Measurements from ENCODE around the gene ZG16B. TPM values are rescaled to one million over a fixed set of nuclear protein-coding genes. Genes with fewer than 3 reads are reported as not detected.

The ZG16B gene
- total RNA-seq, 1 experiment from 2014 or later = not detected

DNA sequence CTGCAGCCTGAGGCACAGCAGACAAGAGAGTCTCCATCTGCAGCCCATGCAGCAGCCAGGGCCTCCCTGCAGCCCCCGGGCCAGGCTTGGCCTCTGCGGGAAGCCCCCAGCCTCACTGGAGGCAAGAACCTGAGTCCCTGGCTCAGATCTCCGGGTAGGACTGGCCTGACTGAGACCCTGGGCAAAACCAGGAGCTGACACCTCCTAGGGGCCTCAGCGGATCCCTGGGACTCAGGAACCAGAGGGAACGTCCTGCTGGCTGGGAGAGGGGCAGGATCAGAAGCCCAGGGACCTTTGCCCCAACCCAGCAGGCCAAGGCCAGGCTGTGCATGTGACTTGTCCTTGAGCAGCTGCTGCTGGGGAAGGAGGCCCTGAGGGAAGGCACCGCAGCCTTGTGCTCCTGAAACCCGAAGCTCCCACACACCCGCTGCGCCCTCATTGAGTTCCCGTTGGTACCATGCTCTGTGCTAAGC, 14.8 kb upstream of the ZG16B start:
- DNase-seq = peak; percentile 50
- Histone ChIP-seq H3K4me3 (ENCODE audit: insufficient read depth, low read depth, low read length) (no peak overlapping the region), H3K36me3 (replicated peaks; ENCODE audit: control insufficient read depth, insufficient read depth, low read length) (no peaks in the 10 kb centered on the region), H3K27me3 (ENCODE audit: control insufficient read depth, insufficient read depth, low read length) (no peaks in the 10 kb centered on the region; the same call in 1 of the 2 replicates)

DNA sequence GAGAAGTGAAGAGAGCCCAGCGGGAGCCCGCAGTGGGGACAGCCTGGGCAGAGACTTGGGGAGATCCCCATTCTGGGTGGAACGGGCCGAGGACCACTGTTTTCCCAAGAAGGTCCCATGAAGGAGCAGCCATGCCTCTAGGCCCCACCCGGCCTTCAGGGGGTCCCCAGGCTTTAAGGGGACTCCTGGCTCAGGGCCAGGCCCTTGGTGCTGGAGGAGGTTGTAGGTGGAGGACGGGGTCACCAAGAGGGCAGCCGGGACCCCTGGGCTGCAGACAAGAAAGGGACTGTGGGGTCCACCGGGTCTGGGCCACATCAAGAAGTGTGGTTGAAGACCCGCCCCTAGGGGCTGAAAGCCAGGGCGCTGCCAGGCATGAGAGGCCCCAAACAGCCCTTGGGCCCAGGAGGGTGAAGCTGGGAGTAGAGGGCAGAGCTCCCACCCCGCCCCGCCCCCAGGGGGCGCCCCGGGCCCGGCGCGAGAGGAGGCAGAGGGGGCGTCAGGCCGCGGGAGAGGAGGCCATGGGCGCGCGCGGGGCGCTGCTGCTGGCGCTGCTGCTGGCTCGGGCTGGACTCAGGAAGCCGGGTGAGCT, 13.3 kb upstream of the ZG16B start, which contains the start of gene PRSS21:
TSS of gene PRSS21 (plus strand) at position 487 of the 589 bp plus-strand sequence. CDS start at position 519, 32 bp downstream.
- Histone ChIP-seq H3K27me3 (ENCODE audit: control insufficient read depth, insufficient read depth, low read length) (no peaks in the 10 kb centered on the region; the same call in 1 of the 2 replicates), H3K36me3 (replicated peaks; ENCODE audit: control insufficient read depth, insufficient read depth, low read length) (no peaks in the 10 kb centered on the region), H3K4me3 (ENCODE audit: insufficient read depth, low read depth, low read length) (no peak within 1 kb of the TSS)
- DNase-seq = peak; percentile 93

DNA sequence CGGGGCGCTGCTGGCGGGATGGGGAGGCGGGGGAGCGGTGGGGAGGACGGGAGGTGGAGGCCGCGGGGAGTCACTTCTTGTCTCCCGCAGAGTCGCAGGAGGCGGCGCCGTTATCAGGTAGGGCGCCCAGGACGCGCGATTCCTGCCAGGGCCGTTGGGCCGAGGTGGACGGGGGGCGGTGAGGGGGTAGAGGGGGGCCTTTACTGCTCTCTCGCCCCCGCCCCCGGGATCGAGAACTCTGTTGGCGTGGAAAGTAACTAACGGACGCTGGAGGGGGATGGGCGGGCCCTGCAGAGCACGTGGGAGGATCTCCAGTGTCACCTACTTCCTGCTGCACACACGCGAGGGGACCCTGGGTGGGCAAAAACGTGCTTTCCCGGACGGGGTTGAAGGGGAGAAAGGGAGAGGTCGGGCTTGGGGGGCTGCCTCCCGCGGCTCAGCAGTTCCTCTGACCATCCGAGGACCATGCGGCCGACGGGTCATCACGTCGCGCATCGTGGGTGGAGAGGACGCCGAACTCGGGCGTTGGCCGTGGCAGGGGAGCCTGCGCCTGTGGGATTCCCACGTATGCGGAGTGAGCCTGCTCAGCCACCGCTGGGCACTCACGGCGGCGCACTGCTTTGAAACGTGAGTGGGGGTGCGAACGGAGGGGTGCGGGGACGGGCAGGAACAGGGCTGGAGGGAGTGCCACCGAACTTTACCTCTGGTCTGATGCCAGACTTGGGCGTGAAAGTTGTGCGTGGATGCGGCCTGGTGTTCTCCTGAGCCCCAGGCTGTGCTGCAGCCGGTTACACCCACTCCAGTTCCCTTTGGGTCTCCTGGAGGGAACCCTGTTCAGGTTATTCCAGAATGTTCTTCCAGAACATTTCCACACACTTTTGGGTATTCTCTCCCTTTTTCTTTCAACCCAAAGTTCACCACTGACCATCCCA, 12.5 kb upstream of the ZG16B start:
- Histone ChIP-seq H3K4me3 (ENCODE audit: insufficient read depth, low read depth, low read length) (no peak overlapping the region), H3K27me3 (ENCODE audit: control insufficient read depth, insufficient read depth, low read length) (no peaks in the 10 kb centered on the region), H3K36me3 (replicated peaks; ENCODE audit: control insufficient read depth, insufficient read depth, low read length) (no peaks in the 10 kb centered on the region)
- DNase-seq = peak; percentile 57

DNA sequence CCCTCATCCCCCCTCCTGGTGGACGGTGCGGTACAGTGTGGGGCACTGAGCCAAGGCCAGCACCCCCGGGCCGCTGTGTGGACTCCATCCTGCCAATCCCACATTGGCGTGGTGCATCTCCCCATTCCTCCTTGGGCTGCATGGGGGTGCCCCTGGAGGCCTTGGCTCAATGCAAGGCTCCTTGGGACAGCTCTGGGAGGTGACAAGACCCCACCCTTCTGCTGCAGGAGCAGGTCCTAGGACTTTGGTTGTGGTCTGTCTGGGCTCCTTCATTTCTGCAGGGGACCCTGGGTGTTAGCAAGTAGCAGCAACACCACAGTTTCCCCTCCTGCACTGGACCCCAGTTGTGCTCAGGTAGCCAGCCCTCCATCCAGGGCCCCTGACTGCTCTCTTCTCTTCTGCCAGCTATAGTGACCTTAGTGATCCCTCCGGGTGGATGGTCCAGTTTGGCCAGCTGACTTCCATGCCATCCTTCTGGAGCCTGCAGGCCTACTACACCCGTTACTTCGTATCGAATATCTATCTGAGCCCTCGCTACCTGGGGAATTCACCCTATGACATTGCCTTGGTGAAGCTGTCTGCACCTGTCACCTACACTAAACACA, 11.7 kb upstream of the ZG16B start:
- no peaks in the 10 kb centered on the region for H3K27me3 ChIP-seq (ENCODE audit: control insufficient read depth, insufficient read depth, low read length)
- DNase-seq = peak; percentile 42
- no peak overlapping the region for H3K4me3 ChIP-seq (ENCODE audit: insufficient read depth, low read depth, low read length)
- no peaks in the 10 kb centered on the region for H3K36me3 ChIP-seq (replicated peaks; ENCODE audit: control insufficient read depth, insufficient read depth, low read length)

DNA sequence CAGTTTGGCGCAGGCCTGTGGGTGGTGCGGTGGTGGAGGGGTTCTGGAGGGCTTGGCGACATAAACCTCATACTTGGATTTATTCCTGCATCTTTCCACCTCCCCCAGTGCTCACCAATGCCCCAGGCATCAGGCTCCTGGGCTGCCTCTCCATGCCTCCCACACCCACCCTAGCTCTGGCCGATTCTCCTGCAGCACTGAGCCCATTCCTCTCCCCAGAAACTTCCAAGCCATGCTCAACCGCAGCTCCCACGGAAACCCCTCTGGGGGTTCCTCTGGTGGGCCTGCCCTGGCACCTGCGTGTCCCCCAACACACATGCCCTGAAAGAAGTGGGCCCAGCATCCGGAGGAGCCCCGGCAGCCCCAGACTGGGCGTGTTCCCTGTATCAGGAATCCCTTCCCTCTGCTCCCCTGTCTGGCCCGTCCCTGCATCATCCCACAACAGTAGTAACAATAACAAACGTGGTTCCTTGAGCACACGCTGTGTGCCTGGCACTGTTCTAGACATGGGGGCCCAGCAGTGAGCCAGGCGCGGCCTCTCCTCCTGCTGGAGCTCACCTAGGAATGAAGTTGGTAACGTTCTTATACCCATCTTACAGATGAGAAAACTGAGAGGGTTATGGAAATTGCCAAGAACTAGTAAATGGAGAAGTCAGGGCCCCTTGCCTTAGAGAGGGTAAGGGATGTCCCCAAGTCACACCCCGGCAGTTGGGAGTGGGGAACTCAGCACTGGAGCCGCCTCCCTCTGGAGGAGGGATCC, 10.7 kb upstream of the ZG16B start:
- DNase-seq = peak; percentile 28
- H3K4me3 ChIP-seq (ENCODE audit: insufficient read depth, low read depth, low read length) = no peak overlapping the region
- no peaks in the 10 kb centered on the region for H3K36me3 ChIP-seq (replicated peaks; ENCODE audit: control insufficient read depth, insufficient read depth, low read length)
- H3K27me3 ChIP-seq (ENCODE audit: control insufficient read depth, insufficient read depth, low read length) = no peaks in the 10 kb centered on the region

DNA sequence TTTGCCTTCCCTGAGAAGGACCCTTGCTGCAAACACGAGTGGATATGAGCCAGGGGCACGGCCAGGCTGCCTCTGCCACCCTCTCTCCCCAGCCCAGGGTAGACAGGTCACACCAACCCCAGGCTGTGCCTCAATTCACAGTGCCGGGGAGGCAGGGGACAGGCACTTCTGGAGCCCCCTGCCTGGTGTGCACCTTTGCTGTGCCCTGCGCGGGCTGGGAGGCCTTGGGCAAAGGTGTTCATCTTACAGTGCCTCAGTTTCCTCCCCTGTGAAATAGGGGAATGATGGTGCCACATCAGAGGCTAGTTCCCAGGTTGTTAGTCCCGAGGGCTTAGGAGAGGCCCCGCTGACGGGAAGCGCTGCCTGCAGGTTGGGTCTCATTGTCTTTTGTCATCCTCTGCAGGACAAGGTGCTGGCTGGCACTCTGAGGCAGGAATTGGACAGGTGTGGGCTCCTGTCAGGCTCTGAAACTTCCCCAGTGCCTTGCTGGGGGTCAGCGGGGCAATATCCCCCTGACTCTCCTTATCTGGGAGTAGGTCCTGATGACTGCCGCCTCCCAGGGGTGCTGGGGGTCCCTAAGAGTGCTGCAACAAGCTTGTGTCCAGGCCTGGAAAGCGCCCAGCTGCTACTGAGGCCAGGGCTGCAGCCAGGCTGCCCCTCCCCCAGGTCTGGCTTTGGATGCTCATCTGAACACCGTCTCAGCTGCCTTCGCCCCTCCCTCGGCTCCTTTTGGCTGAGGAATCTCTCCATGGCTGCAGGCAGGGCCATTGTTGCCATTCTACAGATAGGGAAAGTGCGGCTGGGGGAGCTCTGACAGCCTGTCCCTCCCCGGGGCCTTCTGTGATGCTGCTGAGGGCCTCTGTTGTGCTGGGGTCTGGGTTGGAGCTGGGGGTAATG, 9.9 kb upstream of the ZG16B start:
- H3K36me3 ChIP-seq (replicated peaks; ENCODE audit: control insufficient read depth, insufficient read depth, low read length) = no peaks in the 10 kb centered on the region
- peak; percentile 54 for DNase-seq

DNA sequence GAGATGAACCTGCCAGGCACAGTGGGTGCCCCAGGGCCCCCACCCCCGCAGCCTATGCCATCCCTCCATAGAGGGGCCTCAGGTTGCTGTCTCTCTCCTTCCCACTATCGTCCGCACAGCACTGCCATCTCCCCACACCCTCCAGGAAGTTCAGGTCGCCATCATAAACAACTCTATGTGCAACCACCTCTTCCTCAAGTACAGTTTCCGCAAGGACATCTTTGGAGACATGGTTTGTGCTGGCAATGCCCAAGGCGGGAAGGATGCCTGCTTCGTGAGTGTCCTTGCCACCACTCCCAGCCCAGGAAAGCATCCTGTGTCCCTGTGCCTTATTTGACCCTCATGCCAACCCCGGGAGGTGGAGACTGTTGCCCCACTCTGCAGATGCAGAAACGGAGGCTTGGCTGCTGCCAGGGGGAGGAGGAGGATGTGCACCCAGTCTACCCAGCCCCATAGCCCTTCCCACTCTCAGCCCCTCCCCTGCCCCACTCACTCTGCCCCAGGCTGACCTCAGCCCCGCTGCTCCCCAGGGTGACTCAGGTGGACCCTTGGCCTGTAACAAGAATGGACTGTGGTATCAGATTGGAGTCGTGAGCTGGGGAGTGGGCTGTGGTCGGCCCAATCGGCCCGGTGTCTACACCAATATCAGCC, 9.1 kb upstream of the ZG16B start:
- no peaks in the 10 kb centered on the region for H3K36me3 ChIP-seq (replicated peaks; ENCODE audit: control insufficient read depth, insufficient read depth, low read length)
- DNase-seq = peak; percentile 37
- H3K4me3 ChIP-seq (ENCODE audit: insufficient read depth, low read depth, low read length) = no peak overlapping the region
- no peaks in the 10 kb centered on the region for H3K27me3 ChIP-seq (ENCODE audit: control insufficient read depth, insufficient read depth, low read length)

More for the DNA sequence above, 9.9 kb upstream of the ZG16B start:
- H3K4me3 ChIP-seq (ENCODE audit: insufficient read depth, low read depth, low read length) = no peak overlapping the region
- H3K27me3 ChIP-seq (ENCODE audit: control insufficient read depth, insufficient read depth, low read length) = no peaks in the 10 kb centered on the region

DNA sequence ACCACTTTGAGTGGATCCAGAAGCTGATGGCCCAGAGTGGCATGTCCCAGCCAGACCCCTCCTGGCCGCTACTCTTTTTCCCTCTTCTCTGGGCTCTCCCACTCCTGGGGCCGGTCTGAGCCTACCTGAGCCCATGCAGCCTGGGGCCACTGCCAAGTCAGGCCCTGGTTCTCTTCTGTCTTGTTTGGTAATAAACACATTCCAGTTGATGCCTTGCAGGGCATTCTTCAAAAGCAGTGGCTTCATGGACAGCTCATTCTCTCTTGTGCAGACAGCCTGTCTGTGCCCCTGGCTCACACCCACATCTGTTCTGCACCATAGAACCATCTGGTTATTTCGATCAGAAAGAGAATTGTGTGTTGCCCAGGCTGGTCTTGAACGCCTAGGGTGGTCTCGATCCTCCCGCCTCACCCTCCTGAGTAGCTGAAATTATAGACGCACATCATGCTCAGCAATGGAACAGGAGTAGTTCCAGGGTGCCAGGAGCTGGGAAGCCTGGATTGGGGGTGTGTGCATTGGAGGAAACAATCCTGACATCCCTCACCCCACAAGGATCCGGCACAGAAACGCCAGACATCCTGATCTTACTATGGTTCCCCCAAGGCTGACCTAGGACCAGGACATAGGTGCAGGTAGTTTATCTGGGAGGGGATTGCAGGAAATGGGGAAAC, 8.5 kb upstream of the ZG16B start:
- no peaks in the 10 kb centered on the region for H3K36me3 ChIP-seq (replicated peaks; ENCODE audit: control insufficient read depth, insufficient read depth, low read length)
- peak; percentile 32 for DNase-seq
- no peak overlapping the region for H3K4me3 ChIP-seq (ENCODE audit: insufficient read depth, low read depth, low read length)
- H3K27me3 ChIP-seq (ENCODE audit: control insufficient read depth, insufficient read depth, low read length) = no peaks in the 10 kb centered on the region

DNA sequence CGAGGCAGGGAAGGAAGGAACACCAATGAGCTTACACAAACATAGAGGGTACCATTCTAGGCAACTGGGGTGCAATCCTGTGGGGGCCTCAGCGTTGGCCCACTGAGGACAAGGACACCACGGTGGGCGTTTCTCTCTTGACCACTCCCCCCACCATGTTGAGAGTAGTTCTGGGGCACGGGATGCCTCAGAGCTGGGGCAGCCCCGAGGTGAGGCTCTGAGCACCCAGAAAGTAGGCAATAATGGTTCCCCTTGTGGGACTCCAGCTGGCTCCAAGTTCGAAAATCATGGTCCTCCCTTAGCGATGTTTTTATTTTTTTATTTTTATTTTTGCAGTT, 8.0 kb upstream of the ZG16B start:
- Histone ChIP-seq H3K27me3 (ENCODE audit: control insufficient read depth, insufficient read depth, low read length) (no peaks in the 10 kb centered on the region), H3K4me3 (ENCODE audit: insufficient read depth, low read depth, low read length) (no peak overlapping the region), H3K36me3 (replicated peaks; ENCODE audit: control insufficient read depth, insufficient read depth, low read length) (no peaks in the 10 kb centered on the region)
- DNase-seq = peak; percentile 19

DNA sequence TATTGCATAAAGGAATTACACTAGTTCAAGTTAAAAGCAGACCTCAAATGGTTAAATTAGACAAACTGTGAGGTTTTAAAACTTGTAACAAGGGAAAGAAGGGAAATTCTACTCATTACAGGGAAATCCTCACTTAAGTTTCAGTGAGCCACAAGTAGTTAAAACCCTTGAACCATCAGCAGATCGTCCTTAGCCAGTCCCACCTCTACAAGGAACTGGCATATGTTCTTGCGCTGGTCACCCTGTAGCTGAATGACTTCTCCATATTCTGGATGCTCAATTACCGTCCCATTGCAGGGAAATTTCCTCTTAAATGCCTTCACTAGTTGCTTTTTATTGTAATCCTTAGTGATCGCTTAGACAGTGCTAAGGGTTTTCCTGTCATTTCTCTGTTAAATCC, 7.6 kb upstream of the ZG16B start:
- Histone ChIP-seq H3K4me3 (ENCODE audit: insufficient read depth, low read depth, low read length) (no peak overlapping the region), H3K27me3 (ENCODE audit: control insufficient read depth, insufficient read depth, low read length) (no peaks in the 10 kb centered on the region), H3K36me3 (replicated peaks; ENCODE audit: control insufficient read depth, insufficient read depth, low read length) (no peaks in the 10 kb centered on the region)
- DNase-seq = no peak

DNA sequence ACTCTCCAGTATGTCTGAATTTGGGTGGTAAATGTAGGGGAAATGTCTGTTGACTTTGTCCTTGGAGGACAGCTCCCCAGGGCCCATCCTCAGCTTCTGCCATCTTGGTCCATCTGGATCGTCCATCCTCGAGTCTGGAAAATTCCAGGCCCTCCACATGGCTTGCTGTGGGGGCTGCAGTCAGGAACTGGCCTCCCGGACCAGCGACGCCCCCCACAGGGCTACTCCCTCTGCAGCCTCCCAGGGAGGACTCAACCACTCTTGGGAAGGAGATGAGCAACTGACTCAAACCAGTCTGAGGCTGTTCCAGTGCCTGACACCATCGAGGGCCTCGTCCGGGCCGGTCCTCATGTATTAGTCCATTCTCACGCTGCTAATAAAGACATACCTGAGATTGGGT, 5.5 kb upstream of the ZG16B start:
- DNase-seq = peak; percentile 47
- no peaks in the 10 kb centered on the region for H3K27me3 ChIP-seq (ENCODE audit: control insufficient read depth, insufficient read depth, low read length)
- no peaks in the 10 kb centered on the region for H3K36me3 ChIP-seq (replicated peaks; ENCODE audit: control insufficient read depth, insufficient read depth, low read length)
- no peak overlapping the region for H3K4me3 ChIP-seq (ENCODE audit: insufficient read depth, low read depth, low read length)

DNA sequence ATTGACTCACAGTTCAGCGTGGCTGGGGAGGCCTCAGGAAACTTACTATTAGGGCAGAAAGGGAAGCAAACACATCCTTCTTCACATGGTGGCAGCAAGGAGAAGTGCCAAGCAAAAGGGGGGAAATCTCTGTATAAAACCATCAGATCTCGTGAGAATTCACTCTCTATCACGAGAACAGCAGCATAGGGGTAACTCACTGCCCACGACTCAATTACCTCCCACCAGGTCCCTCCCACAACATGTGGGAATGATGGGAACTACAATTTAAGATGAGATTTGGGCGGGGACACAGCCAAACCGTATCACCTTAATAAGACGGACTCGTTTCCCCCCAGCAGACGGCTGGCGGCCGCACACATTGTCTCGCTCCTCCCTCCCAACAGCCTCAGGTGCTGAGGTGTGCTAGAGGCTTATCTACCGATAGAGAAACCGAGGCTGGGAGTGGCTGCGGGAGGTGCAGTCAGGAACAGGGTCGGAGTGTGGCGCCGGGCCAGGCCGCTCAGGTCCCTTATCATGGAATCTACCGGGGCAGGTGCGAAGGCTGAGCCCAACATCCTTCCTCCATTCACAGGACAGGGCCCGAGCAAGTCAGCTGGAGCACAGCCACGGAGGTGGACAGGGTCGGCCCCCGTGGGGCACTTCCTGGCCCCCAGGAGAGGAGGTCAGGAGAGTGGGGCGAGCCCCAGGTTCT, 4.9 kb upstream of the ZG16B start:
- DNase-seq = peak; percentile 36
- Histone ChIP-seq H3K36me3 (replicated peaks; ENCODE audit: control insufficient read depth, insufficient read depth, low read length) (no peaks in the 10 kb centered on the region), H3K27me3 (ENCODE audit: control insufficient read depth, insufficient read depth, low read length) (no peaks in the 10 kb centered on the region), H3K4me3 (ENCODE audit: insufficient read depth, low read depth, low read length) (no peak overlapping the region)
